Measurements from ENCODE around the gene ARL5A. TPM values are rescaled to one million over a fixed set of nuclear protein-coding genes. Genes with fewer than 3 reads are reported as not detected.

The ARL5A gene
- total and polyA plus RNA-seq, 9 of the 15 experiments (the other 6 are each of a cell fraction or from before 2014, with no cell fraction given): 16.3 to 117 (median 88.4) TPM

DNA sequence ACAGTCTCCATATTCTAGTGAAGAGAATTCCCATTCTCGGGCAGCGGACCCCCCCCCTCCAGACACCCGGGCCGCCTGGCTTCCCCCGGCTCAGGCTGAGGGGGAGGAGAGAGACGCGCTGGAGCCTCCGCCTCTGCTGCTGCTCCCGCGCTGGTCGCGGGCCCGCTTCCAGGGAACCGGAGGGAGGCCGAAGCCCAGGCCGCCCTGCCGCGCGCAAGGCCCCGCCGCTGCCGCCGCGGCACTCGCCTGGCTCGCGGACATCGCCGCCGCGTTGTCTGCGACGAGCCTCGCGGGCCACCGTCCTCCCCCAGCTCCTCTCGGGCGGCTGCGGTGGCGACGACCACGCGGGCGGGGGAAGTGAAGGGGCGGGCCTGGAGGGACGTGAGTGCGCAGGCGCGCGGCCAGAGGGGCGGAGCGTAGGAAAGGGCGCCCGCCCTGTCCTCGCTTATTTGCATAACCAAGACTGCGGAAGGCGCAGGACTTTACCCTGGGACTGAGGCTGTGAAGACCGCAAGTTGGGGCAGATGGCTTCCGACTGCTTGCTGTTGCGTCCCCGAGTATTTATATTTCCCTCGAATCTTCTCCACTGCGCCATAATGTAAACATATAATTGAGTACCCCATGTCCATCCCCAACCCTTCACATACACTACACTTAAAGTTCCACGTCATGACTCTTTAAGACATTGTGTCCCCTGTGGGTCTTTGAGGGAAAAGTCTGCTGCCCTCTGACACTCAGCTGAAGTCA is at the start of gene ARL5A (continued):
- TF ChIP-seq ZNF551 (CRISPR knock-in tag; IDR thresholded peaks at IDR 0.05): no peak
- peak; percentile 95 for TF ChIP-seq CXXC5 (CRISPR knock-in tag; IDR thresholded peaks at IDR 0.05)
- no peak for TF ChIP-seq SRSF7 (optimal IDR thresholded peaks at IDR 0.05; ENCODE audit: low read depth, low read length)
- TF ChIP-seq, protein P1, sequence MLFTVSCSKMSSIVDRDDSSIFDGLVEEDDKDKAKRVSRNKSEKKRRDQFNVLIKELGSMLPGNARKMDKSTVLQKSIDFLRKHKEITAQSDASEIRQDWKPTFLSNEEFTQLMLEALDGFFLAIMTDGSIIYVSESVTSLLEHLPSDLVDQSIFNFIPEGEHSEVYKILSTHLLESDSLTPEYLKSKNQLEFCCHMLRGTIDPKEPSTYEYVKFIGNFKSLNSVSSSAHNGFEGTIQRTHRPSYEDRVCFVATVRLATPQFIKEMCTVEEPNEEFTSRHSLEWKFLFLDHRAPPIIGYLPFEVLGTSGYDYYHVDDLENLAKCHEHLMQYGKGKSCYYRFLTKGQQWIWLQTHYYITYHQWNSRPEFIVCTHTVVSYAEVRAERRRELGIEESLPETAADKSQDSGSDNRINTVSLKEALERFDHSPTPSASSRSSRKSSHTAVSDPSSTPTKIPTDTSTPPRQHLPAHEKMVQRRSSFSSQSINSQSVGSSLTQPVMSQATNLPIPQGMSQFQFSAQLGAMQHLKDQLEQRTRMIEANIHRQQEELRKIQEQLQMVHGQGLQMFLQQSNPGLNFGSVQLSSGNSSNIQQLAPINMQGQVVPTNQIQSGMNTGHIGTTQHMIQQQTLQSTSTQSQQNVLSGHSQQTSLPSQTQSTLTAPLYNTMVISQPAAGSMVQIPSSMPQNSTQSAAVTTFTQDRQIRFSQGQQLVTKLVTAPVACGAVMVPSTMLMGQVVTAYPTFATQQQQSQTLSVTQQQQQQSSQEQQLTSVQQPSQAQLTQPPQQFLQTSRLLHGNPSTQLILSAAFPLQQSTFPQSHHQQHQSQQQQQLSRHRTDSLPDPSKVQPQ (CRISPR knock-in tag; IDR thresholded peaks at IDR 0.05; ENCODE audit: borderline replicate concordance): no peak
- TF ChIP-seq, protein P2, sequence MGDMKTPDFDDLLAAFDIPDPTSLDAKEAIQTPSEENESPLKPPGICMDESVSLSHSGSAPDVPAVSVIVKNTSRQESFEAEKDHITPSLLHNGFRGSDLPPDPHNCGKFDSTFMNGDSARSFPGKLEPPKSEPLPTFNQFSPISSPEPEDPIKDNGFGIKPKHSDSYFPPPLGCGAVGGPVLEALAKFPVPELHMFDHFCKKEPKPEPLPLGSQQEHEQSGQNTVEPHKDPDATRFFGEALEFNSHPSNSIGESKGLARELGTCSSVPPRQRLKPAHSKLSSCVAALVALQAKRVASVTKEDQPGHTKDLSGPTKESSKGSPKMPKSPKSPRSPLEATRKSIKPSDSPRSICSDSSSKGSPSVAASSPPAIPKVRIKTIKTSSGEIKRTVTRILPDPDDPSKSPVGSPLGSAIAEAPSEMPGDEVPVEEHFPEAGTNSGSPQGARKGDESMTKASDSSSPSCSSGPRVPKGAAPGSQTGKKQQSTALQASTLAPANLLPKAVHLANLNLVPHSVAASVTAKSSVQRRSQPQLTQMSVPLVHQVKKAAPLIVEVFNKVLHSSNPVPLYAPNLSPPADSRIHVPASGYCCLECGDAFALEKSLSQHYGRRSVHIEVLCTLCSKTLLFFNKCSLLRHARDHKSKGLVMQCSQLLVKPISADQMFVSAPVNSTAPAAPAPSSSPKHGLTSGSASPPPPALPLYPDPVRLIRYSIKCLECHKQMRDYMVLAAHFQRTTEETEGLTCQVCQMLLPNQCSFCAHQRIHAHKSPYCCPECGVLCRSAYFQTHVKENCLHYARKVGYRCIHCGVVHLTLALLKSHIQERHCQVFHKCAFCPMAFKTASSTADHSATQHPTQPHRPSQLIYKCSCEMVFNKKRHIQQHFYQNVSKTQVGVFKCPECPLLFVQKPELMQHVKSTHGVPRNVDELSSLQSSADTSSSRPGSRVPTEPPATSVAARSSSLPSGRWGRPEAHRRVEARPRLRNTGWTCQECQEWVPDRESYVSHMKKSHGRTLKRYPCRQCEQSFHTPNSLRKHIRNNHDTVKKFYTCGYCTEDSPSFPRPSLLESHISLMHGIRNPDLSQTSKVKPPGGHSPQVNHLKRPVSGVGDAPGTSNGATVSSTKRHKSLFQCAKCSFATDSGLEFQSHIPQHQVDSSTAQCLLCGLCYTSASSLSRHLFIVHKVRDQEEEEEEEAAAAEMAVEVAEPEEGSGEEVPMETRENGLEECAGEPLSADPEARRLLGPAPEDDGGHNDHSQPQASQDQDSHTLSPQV (IDR thresholded peaks at IDR 0.05): peak; percentile 26
- TF ChIP-seq, protein P3, sequence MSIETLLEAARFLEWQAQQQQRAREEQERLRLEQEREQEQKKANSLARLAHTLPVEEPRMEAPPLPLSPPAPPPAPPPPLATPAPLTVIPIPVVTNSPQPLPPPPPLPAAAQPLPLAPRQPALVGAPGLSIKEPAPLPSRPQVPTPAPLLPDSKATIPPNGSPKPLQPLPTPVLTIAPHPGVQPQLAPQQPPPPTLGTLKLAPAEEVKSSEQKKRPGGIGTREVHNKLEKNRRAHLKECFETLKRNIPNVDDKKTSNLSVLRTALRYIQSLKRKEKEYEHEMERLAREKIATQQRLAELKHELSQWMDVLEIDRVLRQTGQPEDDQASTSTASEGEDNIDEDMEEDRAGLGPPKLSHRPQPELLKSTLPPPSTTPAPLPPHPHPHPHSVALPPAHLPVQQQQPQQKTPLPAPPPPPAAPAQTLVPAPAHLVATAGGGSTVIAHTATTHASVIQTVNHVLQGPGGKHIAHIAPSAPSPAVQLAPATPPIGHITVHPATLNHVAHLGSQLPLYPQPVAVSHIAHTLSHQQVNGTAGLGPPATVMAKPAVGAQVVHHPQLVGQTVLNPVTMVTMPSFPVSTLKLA (conservative IDR thresholded peaks at IDR 0.05): peak; percentile 40 to 78; a peak in 2 of 4 replicates
- TF ChIP-seq DNMT1 (IDR thresholded peaks at IDR 0.05): no peak
- no peak for TF ChIP-seq HNRNPK (IDR thresholded peaks at IDR 0.05; ENCODE audit: low read depth, low read length, poor library complexity, severe bottlenecking)
- peak; percentile 65 for TF ChIP-seq ZBTB17 (CRISPR knock-in tag; IDR thresholded peaks at IDR 0.05)
- no peak for TF ChIP-seq ZNF133 (CRISPR knock-in tag; IDR thresholded peaks at IDR 0.05)
- no peak for TF ChIP-seq ZNF444 (CRISPR knock-in tag; IDR thresholded peaks at IDR 0.05)
- TF ChIP-seq U2AF1 (optimal IDR thresholded peaks at IDR 0.05; ENCODE audit: low read depth, low read length): no peak
- TF ChIP-seq, protein P4, sequence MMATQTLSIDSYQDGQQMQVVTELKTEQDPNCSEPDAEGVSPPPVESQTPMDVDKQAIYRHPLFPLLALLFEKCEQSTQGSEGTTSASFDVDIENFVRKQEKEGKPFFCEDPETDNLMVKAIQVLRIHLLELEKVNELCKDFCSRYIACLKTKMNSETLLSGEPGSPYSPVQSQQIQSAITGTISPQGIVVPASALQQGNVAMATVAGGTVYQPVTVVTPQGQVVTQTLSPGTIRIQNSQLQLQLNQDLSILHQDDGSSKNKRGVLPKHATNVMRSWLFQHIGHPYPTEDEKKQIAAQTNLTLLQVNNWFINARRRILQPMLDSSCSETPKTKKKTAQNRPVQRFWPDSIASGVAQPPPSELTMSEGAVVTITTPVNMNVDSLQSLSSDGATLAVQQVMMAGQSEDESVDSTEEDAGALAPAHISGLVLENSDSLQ (IDR thresholded peaks at IDR 0.05): peak; percentile 20; the same call in 1 of the 2 replicates
- TF ChIP-seq, protein P5, sequence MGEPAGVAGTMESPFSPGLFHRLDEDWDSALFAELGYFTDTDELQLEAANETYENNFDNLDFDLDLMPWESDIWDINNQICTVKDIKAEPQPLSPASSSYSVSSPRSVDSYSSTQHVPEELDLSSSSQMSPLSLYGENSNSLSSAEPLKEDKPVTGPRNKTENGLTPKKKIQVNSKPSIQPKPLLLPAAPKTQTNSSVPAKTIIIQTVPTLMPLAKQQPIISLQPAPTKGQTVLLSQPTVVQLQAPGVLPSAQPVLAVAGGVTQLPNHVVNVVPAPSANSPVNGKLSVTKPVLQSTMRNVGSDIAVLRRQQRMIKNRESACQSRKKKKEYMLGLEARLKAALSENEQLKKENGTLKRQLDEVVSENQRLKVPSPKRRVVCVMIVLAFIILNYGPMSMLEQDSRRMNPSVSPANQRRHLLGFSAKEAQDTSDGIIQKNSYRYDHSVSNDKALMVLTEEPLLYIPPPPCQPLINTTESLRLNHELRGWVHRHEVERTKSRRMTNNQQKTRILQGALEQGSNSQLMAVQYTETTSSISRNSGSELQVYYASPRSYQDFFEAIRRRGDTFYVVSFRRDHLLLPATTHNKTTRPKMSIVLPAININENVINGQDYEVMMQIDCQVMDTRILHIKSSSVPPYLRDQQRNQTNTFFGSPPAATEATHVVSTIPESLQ (CRISPR knock-in tag; IDR thresholded peaks at IDR 0.05): 0 out of 2 replicates have a peak, but pooled peaks have one; percentile 9

Data from K562 (cell line).